Sigmoid colon (tissue), 7 donors: ENCODE results near the gene CCDC126. TPM values are rescaled to one million over a fixed set of nuclear protein-coding genes. Genes with fewer than 3 reads are reported as not detected.

ENCODE experiments used
- DNase-seq: peaks from one replicate; pipeline ENCODE4 v3.0.0-alpha.2; 2019
- H3K27ac ChIP-seq, 4 donors: fragments of 200-600 bp; sonication (generic); one replicate each; pipeline ENCODE4 v1.5.1; 2016 to 2019; ENCODE audit warnings: mild to moderate bottlenecking in 1 of 4
- H3K27me3 ChIP-seq, 3 donors: fragments of 200-600 bp; sonication (generic); one replicate each; pipeline ENCODE4 v1.5.1; 2019; ENCODE audit warnings: mild to moderate bottlenecking in 1 of 3
- H3K36me3 ChIP-seq, 4 donors: fragments of 200-600 bp; sonication (generic); one replicate each; pipeline ENCODE4 v1.5.1; 2016 to 2019
- H3K4me1 ChIP-seq, 4 donors: fragments of 200-600 bp; sonication (generic); one replicate each; pipeline ENCODE4 v1.5.1; 2017 to 2019
- H3K4me3 ChIP-seq, 4 donors: fragments of 200-600 bp; sonication (generic); one replicate each; pipeline ENCODE4 v1.5.1; 2017 to 2019; ENCODE audit warnings: mild to moderate bottlenecking in 2 of 4, moderate library complexity in 1 of 4
- H3K9me3 ChIP-seq, 4 donors: fragments of 200-600 bp in 3 of 4; sonication (generic) in 3 of 4; one replicate each; pipeline versions ENCODE4 v1.5.1 to v1.6.1; 2013 to 2019
- EP300 ChIP-seq, 4 donors: sonication (generic); formaldehyde crosslinking; IDR thresholded peaks; one replicate each; pipeline ENCODE4 v1.6.1; 2017; ENCODE audit warnings: antibody characterized with exemption in 4 of 4
- POLR2A ChIP-seq, 2 donors: fragments of 450-650 bp; IDR thresholded peaks; one replicate each; pipeline ENCODE4 v1.6.1; 2016; ENCODE audit warnings: antibody characterized with exemption in 2 of 2, mild to moderate bottlenecking in 2 of 2, moderate library complexity in 2 of 2
- POLR2AphosphoS5 ChIP-seq, 4 donors: sonication (generic); formaldehyde crosslinking; IDR thresholded peaks; one replicate each; pipeline ENCODE4 v1.6.1; 2017; ENCODE audit warnings: antibody characterized with exemption in 4 of 4
- whole genome bisulfite sequencing, 2 donors: extraction: QIAGEN DNeasy Blood & Tissue Kit; methylation state at CpG; one replicate each; pipeline ENCODE4 v1.1.7; 2013; 5-methylcytosine and 5-hydroxymethylcytosine counted together
- intact Hi-C: fragments of 100-400 bp; cut with DNase I; formaldehyde crosslinking; loops from one replicate; pipeline ENCODE4 v1.15.1; 2023
- polyA plus RNA-seq, 3 donors: library from polyadenylated mRNA; stranded (reverse); fragments of 200-250 nt; gene quantifications; one replicate each; pipeline ENCODE4 v1.2.3, GENCODE V29; 2013
- total RNA-seq, 4 donors: library from RNA; depleted of rRNA; stranded (reverse); fragments of >200 nt; gene quantifications; one replicate each; pipeline ENCODE4 v1.1.0, GENCODE V29; 2016
- TF ChIP-seq, protein P1 (sequence below), 4 experiments: fragments of 450-650 bp in 3 of 4; fragments of 200-600 bp in 1 of 4; IDR thresholded peaks; one replicate each; pipeline ENCODE4 v1.5.1; 2016 to 2019; ENCODE audit warnings: antibody characterized with exemption in 4 of 4, mild to moderate bottlenecking in 3 of 4, moderate library complexity in 2 of 4
- donor health status: healthy with polysubstance abuse.
- donor health status: Bipolar disorder and iron deficiency.
- donor health status: healthy.

The CCDC126 gene
- total and polyA plus RNA-seq, 7 donors: 5.0 to 25.0 (median 11.1) TPM

DNA sequence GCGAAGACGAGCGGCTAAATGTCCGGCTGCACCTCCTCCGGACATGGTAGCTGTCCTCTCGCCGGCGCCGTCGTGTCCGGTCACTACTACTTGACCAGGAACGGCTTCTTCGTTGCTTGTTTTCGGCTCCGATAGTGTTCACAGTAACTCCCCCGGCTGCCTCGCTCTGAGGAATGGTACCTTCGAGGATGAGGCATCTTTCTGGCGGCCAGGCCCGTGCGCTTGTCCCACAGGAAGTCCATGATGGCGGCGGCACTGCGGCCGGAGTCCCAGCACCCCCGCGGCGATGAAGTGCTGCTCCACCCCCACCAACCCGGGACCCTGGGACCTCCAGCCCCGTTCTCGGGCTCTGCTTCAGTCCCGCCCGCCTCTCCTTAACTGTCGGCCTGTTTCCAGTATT is 11.0 kb upstream of the CCDC126 start:
- WGBS, 2 donors: 94 to 95% methylated on average over 34 of the region's 34 CpGs
- Histone ChIP-seq H3K36me3 (no peaks in the 10 kb centered on the region), H3K4me3 (no peak overlapping the region), H3K4me1 (no peaks in the 10 kb centered on the region), H3K27me3 (no peaks in the 10 kb centered on the region), H3K9me3 (no peaks in the 10 kb centered on the region), H3K27ac (no peak overlapping the region)
- intact Hi-C loops: no loop called here
- TF ChIP-seq, protein P1, sequence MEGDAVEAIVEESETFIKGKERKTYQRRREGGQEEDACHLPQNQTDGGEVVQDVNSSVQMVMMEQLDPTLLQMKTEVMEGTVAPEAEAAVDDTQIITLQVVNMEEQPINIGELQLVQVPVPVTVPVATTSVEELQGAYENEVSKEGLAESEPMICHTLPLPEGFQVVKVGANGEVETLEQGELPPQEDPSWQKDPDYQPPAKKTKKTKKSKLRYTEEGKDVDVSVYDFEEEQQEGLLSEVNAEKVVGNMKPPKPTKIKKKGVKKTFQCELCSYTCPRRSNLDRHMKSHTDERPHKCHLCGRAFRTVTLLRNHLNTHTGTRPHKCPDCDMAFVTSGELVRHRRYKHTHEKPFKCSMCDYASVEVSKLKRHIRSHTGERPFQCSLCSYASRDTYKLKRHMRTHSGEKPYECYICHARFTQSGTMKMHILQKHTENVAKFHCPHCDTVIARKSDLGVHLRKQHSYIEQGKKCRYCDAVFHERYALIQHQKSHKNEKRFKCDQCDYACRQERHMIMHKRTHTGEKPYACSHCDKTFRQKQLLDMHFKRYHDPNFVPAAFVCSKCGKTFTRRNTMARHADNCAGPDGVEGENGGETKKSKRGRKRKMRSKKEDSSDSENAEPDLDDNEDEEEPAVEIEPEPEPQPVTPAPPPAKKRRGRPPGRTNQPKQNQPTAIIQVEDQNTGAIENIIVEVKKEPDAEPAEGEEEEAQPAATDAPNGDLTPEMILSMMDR (IDR thresholded peaks at IDR 0.05): no peak
- TF ChIP-seq POLR2AphosphoS5 (IDR thresholded peaks at IDR 0.05) (no peak), POLR2A (IDR thresholded peaks at IDR 0.05) (no peak), EP300 (IDR thresholded peaks at IDR 0.05) (no peak)
- DNase-seq: no peak

DNA sequence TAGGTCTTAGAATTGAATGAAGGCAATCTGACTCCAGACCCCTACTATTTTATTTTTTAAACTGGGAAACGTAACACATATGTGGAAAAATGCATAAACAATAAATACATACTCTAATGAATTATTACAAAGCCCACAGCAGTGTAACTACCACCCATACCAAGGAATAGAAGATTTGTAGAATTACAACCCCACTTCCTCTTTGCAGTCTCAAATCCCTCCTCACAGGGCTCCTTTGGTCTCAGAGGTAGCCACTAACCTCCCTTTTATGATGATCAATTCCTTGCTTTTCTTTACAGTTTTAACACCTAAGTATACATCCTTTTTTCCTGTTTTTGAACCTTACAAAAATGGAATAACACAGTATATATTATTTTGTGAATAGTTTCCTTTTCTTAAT is 6.7 kb upstream of the CCDC126 start:
- 79 to 92% methylated on average over 1 of the region's 1 CpG for WGBS, 2 donors
- intact Hi-C loops: no loop called here

DNA sequence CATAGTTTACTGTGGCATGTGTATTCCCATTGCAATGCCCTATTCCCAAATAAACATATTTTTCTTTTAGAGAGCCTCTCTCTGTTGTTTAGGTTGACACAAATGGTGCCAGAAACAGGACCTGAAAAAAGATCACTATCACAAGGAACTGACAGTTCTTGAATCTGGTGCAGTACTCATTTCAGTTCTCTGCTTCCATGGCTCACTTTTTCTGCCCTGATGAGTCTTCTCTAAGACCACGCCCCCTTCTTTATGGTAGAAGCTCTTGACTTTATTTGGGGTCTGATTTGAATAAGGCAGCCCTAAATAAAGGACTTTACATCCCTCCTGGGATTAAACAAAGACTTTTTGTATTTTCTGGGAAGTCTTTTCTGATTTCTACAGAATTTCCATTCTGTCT is 3.5 kb upstream of the CCDC126 start:
- Histone ChIP-seq H3K27ac (no peak overlapping the region), H3K4me1 (peaks cover 0 to 13% (median 8%) of the 10 kb centered on the region in 4 donors), H3K9me3 (no peaks in the 10 kb centered on the region), H3K36me3 (no peaks in the 10 kb centered on the region), H3K4me3 (no peak overlapping the region), H3K27me3 (no peaks in the 10 kb centered on the region)
- no peak for DNase-seq
- intact Hi-C loops: no loop called here
- TF ChIP-seq EP300 (IDR thresholded peaks at IDR 0.05) (no peak), POLR2AphosphoS5 (IDR thresholded peaks at IDR 0.05) (no peak)
- WGBS, 2 donors: 69 to 80% methylated on average over 1 of the region's 1 CpG

More for the DNA sequence above, 6.7 kb upstream of the CCDC126 start:
- no peak overlapping the region for H3K4me3 ChIP-seq
- no peaks in the 10 kb centered on the region for H3K4me1 ChIP-seq
- H3K9me3 ChIP-seq: no peaks in the 10 kb centered on the region
- H3K27ac ChIP-seq: no peak overlapping the region
- no peaks in the 10 kb centered on the region for H3K36me3 ChIP-seq
- no peaks in the 10 kb centered on the region for H3K27me3 ChIP-seq
- no peak for DNase-seq
- TF ChIP-seq POLR2A (IDR thresholded peaks at IDR 0.05): no peak
- TF ChIP-seq, protein P1 (IDR thresholded peaks at IDR 0.05): no peak
- no peak for TF ChIP-seq EP300 (IDR thresholded peaks at IDR 0.05)
- TF ChIP-seq POLR2AphosphoS5 (IDR thresholded peaks at IDR 0.05): no peak

DNA sequence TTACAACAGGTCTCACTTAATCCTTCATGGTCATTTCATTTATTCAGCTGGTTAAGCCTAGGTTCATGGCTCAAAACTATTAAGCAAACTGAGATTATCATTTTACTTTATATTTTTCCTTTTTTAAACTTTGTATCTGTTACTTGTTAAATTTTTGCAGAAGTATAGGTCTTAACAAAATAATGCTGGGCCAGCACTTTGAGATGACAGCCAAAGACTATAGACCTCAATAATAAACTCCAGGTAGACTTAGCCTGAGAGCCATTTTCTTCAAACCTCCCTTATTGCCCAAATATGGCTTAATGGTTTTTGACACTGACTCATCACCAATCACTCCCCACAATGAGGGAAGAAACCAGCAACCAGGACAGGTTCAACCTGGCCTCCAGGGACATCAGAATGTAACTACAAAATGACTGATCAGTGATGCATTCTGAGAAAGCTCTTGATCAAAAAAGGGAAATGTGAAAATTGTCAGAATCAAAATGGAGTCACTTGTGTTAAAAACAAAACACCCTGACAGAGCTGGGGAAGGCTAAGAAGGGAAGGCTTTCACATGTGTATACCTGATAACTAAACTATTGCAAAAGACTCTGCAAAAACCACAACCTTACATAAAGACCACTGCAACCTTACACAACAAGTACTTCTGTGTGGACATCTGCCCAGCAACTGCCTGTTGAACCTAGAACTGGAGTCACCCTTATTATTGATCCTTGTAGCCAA is 2.1 kb upstream of the CCDC126 start:
- peaks cover 0 to 24% (median 9%) of the 10 kb centered on the region in 4 donors for H3K4me1 ChIP-seq
- intact Hi-C loops: no loop called here
- H3K9me3 ChIP-seq: no peaks in the 10 kb centered on the region
- no peak overlapping the region for H3K27ac ChIP-seq
- no peak for DNase-seq
- H3K27me3 ChIP-seq: no peaks in the 10 kb centered on the region
- no peak overlapping the region for H3K4me3 ChIP-seq
- TF ChIP-seq POLR2AphosphoS5 (IDR thresholded peaks at IDR 0.05): no peak
- no peaks in the 10 kb centered on the region for H3K36me3 ChIP-seq

DNA sequence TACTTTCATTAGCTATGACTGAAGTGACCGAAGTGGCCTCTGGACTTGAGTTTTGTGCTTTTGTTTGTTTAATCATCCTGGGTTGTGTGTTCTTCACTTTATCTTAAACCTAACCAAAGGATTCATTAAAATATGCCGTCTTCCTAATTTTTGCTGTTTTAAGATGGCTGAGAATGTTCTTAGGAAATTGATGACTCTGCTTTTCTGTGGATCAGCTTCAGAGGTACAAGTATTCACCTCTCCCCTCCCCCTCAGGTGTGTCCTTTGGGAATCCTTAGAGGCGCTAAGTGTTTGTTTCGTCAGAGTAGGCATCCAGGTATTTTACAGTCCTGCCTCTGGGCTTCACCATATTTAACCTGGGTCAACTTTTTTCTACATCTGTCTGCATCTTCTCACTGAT is 1.1 kb downstream of the CCDC126 start:
- peaks cover 0 to 24% (median 9%) of the 10 kb centered on the region in 4 donors for H3K4me1 ChIP-seq
- intact Hi-C loops: no loop called here

More for the DNA sequence above, 1.1 kb downstream of the CCDC126 start:
- 17 to 59% methylated on average over 4 of the region's 4 CpGs for WGBS, 2 donors
- no peaks in the 10 kb centered on the region for H3K27me3 ChIP-seq
- no peaks in the 10 kb centered on the region for H3K36me3 ChIP-seq
- DNase-seq: no peak
- H3K27ac ChIP-seq: peak overlapping the region; percentile 94 to 99 (median 99)
- H3K4me3 ChIP-seq: peak overlapping the region; percentile 62 to 94 (median 76)
- H3K9me3 ChIP-seq: no peaks in the 10 kb centered on the region
- TF ChIP-seq, protein P1 (IDR thresholded peaks at IDR 0.05): no peak
- TF ChIP-seq POLR2AphosphoS5 (IDR thresholded peaks at IDR 0.05): no peak
- TF ChIP-seq EP300 (IDR thresholded peaks at IDR 0.05): no peak
- no peak for TF ChIP-seq POLR2A (IDR thresholded peaks at IDR 0.05)
